Activated gamma-delta T cell treated with anti-CD3 and anti-CD28 coated beads, Interleukin-2, amount 50 U/mL, for 16 hours (primary cell): ENCODE data around the gene RERE.
"Not testable (repeated sequence)": the region's sequence is repeated elsewhere in the genome, so short reads cannot be mapped to it uniquely, and the experiment has no call there.

Experiments used
- DNase-seq: peaks from one replicate; pipeline ENCODE4 v3.0.0-alpha.2; 2020; ENCODE audit warnings: low read depth

The RERE gene

GRCh38 chr1:8447616-8448150 lies 369.8 kb downstream of the RERE start:
- DNase-seq, result no peak

DNA sequence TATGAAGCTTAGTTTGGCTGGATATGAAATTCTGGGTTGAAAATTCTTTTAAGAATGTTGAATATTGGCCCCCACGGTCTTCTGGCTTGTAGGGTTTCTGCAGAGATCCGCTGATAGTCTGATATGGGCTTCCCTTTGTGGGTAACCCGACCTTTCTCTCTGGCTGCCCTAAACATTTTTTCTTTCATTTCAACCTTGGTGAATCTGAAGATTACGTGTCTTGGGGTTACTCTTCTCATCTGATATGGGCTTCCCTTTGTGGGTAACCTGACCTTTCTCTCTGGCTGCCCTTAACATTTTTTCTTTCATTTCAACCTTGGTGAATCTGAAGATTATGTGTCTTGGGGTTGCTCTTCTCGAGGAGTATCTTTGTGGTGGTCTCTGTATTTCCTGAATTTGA lies 371.3 kb downstream of the RERE start:
- DNase-seq, result not testable (repeated sequence)

GRCh38 chr1:8443558-8444194 lies 373.8 kb downstream of the RERE start:
- no peak for DNase-seq

DNA sequence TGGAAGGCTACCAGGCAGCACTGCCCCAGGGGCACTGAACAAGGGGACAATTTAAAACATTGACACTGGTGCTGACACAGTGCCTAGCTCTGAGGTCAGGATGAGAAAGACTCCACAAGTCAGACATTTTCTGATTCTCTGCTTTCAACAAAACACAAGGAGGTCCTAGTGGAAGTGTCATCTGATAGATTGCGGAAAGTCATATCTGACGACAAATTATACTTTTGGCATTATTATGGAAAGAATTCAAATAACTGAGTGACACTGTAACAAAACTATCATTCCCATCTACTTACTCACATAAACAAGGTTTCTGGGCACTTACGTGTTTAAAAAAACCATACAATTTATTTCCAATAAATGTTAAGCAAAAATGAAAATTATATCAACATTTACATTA lies 376.0 kb downstream of the RERE start:
- no peak for DNase-seq

DNA sequence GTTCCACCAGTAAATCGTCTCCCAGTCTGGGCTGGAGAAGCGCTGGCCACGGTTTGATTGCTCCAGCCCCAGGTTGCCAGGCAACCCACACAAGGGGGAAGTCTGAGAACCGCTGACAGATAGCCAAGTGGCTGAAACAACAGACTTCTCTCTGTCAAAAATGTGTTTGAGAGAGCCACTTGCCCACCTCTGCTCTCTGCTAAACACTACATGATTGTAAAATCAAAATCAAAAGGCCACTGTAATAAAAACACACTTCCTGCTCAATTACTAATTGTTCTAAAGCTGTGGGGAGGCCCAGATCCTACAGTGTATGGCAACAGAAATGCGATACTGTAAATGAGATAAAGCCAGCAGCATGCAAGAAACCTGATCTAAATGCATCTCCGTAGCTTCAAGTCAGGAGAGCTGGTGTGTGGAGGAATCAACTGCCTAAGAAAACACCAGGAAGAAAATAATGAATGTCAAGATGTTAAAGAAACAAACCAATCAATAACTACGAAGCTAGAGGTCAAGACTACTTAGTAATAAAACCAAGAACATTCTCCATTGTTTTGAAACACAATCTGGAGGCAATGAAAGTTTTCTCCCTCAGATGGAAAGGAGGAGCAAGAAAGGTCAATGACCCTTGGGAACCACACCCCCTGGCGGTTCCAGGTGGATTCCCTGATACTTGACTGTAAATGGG lies 378.3 kb downstream of the RERE start:
- DNase-seq, result no peak

GRCh38 chr1:8438489-8438888 lies 379.0 kb downstream of the RERE start:
- no peak for DNase-seq

- DNase-seq, result no peak
Observed at GRCh38 chr1:8437347-8437746, 380.1 kb downstream of the RERE start.

GRCh38 chr1:8435569-8436071 lies 381.8 kb downstream of the RERE start:
- DNase-seq, result no peak

DNA sequence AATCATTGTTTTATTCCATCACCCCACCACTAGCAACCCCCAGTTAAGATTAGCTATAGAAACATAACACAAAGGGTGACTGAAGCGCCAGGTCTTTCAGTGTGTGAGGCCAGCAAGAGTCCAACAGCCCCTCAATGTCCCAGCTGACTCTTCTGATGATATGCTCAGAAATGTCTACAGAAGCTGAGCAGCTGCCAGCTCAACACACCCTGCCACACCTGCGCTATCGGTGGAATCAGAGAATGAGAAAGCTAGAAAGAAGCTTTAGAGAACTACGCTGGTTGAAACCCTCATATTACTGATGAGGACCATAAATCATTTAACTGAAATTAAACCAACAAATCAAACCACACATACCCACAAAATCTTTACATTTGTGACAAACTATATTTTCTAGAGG lies 383.3 kb downstream of the RERE start:
- no peak for DNase-seq

GRCh38 chr1:8431784-8432183 lies 385.7 kb downstream of the RERE start:
- DNase-seq, result no peak

DNA sequence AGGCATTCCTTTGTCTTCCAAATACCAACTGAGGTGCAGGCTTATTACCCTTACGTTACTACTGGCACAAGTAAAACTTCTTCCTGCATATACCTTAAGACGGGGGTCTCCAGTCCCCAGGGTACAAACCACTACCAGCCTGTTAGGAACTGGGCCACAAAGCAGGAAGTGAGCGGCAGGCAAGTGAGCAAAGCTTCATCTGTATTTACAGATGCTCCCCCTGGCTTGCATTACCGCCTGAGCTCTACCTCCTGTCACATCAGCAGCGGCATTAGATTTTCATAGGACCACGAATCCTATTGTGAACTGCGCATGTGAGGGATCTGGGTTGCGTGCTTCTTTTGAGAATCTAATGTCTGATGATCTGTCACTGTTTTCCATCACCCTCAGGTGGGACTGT lies 386.4 kb downstream of the RERE start:
- DNase-seq, result no peak

GRCh38 chr1:8430476-8430875 lies 387.0 kb downstream of the RERE start:
- DNase-seq, result no peak

- no peak for DNase-seq
Observed at GRCh38 chr1:8429549-8430110, 387.8 kb downstream of the RERE start.

DNA sequence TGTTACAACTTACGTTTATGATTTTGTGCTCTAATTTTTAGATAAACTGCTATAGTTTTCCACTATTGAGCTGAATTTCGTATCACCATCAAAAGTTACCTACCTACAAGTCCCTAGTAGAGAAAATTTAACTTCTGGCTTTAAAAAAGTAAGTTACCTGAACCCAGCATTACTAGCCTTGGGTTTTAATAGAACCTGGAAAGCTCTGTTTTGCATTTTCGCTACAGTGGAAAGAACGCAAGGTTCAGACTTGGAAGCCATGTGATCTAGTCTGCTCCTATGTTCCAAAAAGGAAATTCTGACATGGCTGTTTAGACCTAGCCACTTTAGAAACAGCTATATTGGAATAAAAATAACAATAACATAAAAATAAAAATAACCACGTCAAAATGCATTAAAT lies 389.0 kb downstream of the RERE start:
- DNase-seq, result no peak

- no peak for DNase-seq
Observed at GRCh38 chr1:8427986-8428385, 389.5 kb downstream of the RERE start.

- peak; percentile 9 for DNase-seq
Observed at GRCh38 chr1:8427493-8427892, 389.9 kb downstream of the RERE start.

GRCh38 chr1:8426996-8427395 lies 390.4 kb downstream of the RERE start:
- no peak for DNase-seq

- DNase-seq, result no peak
Observed at GRCh38 chr1:8425781-8426161, 391.7 kb downstream of the RERE start.

DNA sequence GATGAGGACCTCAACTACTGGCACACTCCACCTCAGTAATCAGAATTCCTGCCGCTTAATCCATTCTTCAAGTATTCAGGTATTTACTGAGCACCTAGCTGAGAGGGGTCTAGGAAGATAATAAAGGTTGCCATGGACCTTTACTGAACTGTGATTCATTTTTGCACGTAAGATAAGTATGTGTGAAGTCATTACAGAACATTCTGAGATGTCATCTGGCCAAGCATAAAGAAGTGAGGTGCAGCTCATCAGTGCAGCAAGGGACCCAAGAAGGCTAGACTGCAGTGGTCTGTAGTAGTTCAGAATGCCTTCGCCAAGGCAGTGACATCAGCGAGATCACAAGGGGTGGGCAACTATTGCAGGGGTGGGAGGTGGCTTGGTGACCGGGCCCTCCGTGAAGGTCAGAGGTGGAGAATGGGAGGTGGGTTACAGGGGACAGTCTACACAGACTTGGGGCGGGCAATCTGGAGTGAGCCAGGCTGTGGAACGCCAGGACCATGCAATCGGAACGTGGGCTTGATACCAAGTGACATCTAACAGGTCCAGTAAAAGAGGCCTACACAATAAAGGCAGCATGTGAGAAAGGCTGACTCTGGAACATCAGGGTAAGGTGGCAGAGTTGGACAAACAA lies 392.2 kb downstream of the RERE start:
- no peak for DNase-seq

DNA sequence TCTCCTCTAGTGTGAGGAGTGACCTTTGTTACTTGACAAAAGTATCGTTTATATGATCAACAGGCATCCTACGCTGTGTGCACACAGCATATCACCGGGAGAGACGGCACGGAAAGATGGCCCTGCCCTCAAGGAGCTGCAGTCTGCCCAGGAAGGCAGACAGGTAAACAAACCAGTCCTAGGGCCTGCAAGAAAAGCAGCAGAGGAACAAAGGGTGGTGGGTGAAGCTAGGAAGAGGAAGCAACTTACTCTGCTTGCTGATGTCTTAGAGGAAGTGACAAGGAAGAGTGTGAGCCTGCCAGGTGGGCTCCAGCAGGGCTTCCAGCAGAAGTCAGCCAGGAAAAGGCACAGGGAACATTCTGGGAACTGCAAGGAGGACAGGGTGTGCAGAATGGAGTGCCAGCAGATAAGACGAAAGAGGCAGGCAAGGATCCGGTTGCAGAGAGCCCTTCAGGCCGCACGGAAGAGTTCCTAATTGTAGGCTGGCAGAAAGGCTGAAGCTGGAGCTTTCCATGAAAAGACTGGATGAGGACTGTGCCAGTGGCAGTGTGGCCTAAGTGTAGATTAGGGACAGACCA lies 392.8 kb downstream of the RERE start:
- no peak for DNase-seq

GRCh38 chr1:8423692-8424538 lies 393.5 kb downstream of the RERE start:
- DNase-seq, result peak; percentile 17
